Upper lobe of left lung (tissue), 6 donors: ENCODE measurements around the gene FOXE3. TPM values are rescaled to one million over a fixed set of nuclear protein-coding genes. Genes with fewer than 3 reads are reported as not detected.
A peak's percentile ranks its signal among the peaks of the same experiment; 100 is the strongest.

ENCODE experiments used
- ATAC-seq, 2 donors: fragments of 200-7000 bp; cut with Tn5 transposase; one replicate each; pipeline ENCODE4 v1.9.1; 2022; ENCODE audit warnings: mild to moderate bottlenecking in 2 of 2, moderate library complexity in 2 of 2; ENCODE audit not compliant: low FRiP score in 2 of 2
- DNase-seq, 2 donors: peaks; one replicate each; pipeline ENCODE4 v3.0.0-alpha.2; 2019 to 2020
- H3K27ac ChIP-seq, 4 donors: fragments of 200-600 bp; sonication (generic); one replicate each; pipeline ENCODE4 v1.5.1; 2016 to 2019
- H3K27me3 ChIP-seq, 4 donors: fragments of 200-600 bp; sonication (generic); one replicate each; pipeline ENCODE4 v1.5.1; 2017 to 2019
- H3K36me3 ChIP-seq, 4 donors: fragments of 200-600 bp; sonication (generic); one replicate each; pipeline ENCODE4 v1.5.1; 2016 to 2019
- H3K4me1 ChIP-seq, 4 donors: fragments of 200-600 bp; sonication (generic); one replicate each; pipeline ENCODE4 v1.5.1; 2018 to 2019
- H3K4me3 ChIP-seq, 4 donors: fragments of 200-600 bp; sonication (generic); one replicate each; pipeline ENCODE4 v1.5.1; 2017 to 2019; ENCODE audit warnings: mild to moderate bottlenecking in 2 of 4, moderate library complexity in 1 of 4
- H3K9me3 ChIP-seq, 4 donors: fragments of 200-600 bp; sonication (generic); one replicate each; pipeline ENCODE4 v1.5.1; 2018 to 2019
- EP300 ChIP-seq, 4 donors: sonication (generic); formaldehyde crosslinking; IDR thresholded peaks; one replicate each; pipeline ENCODE4 v1.5.1; 2017; ENCODE audit warnings: antibody characterized with exemption in 4 of 4, control low read depth in 2 of 4
- POLR2A ChIP-seq, 4 donors: fragments of 450-650 bp; IDR thresholded peaks; one replicate each; pipeline ENCODE4 v1.5.1; 2016 to 2017; ENCODE audit warnings: antibody characterized with exemption in 4 of 4, mild to moderate bottlenecking in 2 of 4
- POLR2AphosphoS5 ChIP-seq, 2 donors: sonication (generic); formaldehyde crosslinking; IDR thresholded peaks; one replicate each; pipeline ENCODE4 v1.5.1; 2017; ENCODE audit warnings: antibody characterized with exemption in 2 of 2
- WGBS, 2 donors: methylation state at CpG; one replicate each; pipeline ENCODE4 v1.1.5; 2017 to 2018; 5-methylcytosine and 5-hydroxymethylcytosine counted together
- total RNA-seq, 6 donors: library from RNA; depleted of rRNA in 4 of 6; stranded (reverse); fragments of >200 nt in 4 of 6; gene quantifications; one replicate each; pipeline versions ENCODE4 v1.1.0 to v1.2.1, GENCODE V29; 2016 to 2021
- TF ChIP-seq, protein P1 (sequence below), 6 experiments: fragments of 450-650 bp in 4 of 6; fragments of 200-600 bp in 2 of 6; sonication (generic) in 2 of 6; IDR thresholded peaks; one replicate each; pipeline ENCODE4 v1.5.1; 2016 to 2019; ENCODE audit warnings: antibody characterized with exemption in 6 of 6
- donor health status: DM: no; HTN: no; CAD: no; lungs with moderate emphysema.
- donor health status: DM: no; HTN: yes; CAD: no; lungs with severe emphysema.

Gene FOXE3
- total RNA-seq, 6 donors from 2014 or later, result not detected

- no peaks in the 10 kb centered on the region for H3K9me3 ChIP-seq
- no peak overlapping the region for H3K27ac ChIP-seq
- no peaks in the 10 kb centered on the region for H3K4me1 ChIP-seq
- DNase-seq (no peak), ATAC-seq (peak in 1 of 2 donors; percentile 27)
- TF ChIP-seq POLR2A (IDR thresholded peaks at IDR 0.05), result no peak
- no peak for TF ChIP-seq POLR2AphosphoS5 (IDR thresholded peaks at IDR 0.05)
- TF ChIP-seq EP300 (IDR thresholded peaks at IDR 0.05), result no peak
- TF ChIP-seq, protein P1, sequence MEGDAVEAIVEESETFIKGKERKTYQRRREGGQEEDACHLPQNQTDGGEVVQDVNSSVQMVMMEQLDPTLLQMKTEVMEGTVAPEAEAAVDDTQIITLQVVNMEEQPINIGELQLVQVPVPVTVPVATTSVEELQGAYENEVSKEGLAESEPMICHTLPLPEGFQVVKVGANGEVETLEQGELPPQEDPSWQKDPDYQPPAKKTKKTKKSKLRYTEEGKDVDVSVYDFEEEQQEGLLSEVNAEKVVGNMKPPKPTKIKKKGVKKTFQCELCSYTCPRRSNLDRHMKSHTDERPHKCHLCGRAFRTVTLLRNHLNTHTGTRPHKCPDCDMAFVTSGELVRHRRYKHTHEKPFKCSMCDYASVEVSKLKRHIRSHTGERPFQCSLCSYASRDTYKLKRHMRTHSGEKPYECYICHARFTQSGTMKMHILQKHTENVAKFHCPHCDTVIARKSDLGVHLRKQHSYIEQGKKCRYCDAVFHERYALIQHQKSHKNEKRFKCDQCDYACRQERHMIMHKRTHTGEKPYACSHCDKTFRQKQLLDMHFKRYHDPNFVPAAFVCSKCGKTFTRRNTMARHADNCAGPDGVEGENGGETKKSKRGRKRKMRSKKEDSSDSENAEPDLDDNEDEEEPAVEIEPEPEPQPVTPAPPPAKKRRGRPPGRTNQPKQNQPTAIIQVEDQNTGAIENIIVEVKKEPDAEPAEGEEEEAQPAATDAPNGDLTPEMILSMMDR (IDR thresholded peaks at IDR 0.05), result no peak
- H3K27me3 ChIP-seq, result no peaks in the 10 kb centered on the region
- no peak overlapping the region for H3K4me3 ChIP-seq
- H3K36me3 ChIP-seq, result no peaks in the 10 kb centered on the region
- WGBS, 2 donors, result 76 to 80% methylated on average over 12 of the region's 12 CpGs
Observed at GRCh38 chr1:47409311-47410067, 6.6 kb upstream of the FOXE3 start.

DNA sequence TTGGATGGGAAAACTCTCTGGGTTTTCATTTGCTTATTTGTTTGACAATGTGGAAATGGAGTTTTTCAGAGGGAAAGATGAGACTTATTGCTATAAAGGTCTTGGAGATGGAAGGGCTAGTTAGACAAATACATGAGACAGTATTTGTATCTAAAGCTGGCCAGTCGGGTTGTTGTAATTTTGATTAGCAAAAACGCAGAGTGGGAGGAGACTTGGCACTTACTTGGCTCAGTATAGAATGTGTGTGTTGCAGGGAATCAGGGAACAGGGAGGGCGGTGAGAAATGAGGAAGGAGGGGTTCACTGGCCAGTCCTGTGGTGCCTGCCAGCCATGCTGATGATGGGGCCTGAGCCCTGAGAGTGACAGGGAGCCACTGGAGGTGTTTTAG is 6.0 kb upstream of the FOXE3 start:
- no peak for ATAC-seq
- Histone ChIP-seq H3K27me3 (no peaks in the 10 kb centered on the region), H3K36me3 (no peaks in the 10 kb centered on the region), H3K27ac (no peak overlapping the region), H3K4me3 (no peak overlapping the region), H3K4me1 (no peaks in the 10 kb centered on the region), H3K9me3 (no peaks in the 10 kb centered on the region)
- TF ChIP-seq, protein P1 (IDR thresholded peaks at IDR 0.05), result no peak
- TF ChIP-seq EP300 (IDR thresholded peaks at IDR 0.05), result no peak
- no peak for DNase-seq
- 74 to 76% methylated on average over 3 of the region's 3 CpGs for WGBS, 2 donors

- peaks cover 0 to 1% (median 0%) of the 10 kb centered on the region in 4 donors for H3K4me1 ChIP-seq
- no peak for DNase-seq
- no peak for TF ChIP-seq EP300 (IDR thresholded peaks at IDR 0.05)
- no peak for TF ChIP-seq POLR2A (IDR thresholded peaks at IDR 0.05)
- TF ChIP-seq, protein P1 (IDR thresholded peaks at IDR 0.05), result no peak
- TF ChIP-seq POLR2AphosphoS5 (IDR thresholded peaks at IDR 0.05), result no peak
- no peaks in the 10 kb centered on the region for H3K9me3 ChIP-seq
- H3K27ac ChIP-seq, result no peak overlapping the region
- H3K27me3 ChIP-seq, result peaks cover 0 to 7% (median 2%) of the 10 kb centered on the region in 4 donors
- 49 to 53% methylated on average over 2 of the region's 2 CpGs for WGBS, 2 donors
- no peak overlapping the region for H3K4me3 ChIP-seq
- no peak for ATAC-seq
- no peaks in the 10 kb centered on the region for H3K36me3 ChIP-seq
Observed at GRCh38 chr1:47411436-47411835, 4.6 kb upstream of the FOXE3 start.

- Histone ChIP-seq H3K9me3 (no peaks in the 10 kb centered on the region), H3K27me3 (peaks cover 0 to 17% (median 10%) of the 10 kb centered on the region in 4 donors), H3K4me3 (no peak overlapping the region), H3K27ac (no peak overlapping the region), H3K36me3 (no peaks in the 10 kb centered on the region), H3K4me1 (peaks cover 0 to 9% (median 0%) of the 10 kb centered on the region in 4 donors)
- TF ChIP-seq POLR2A (IDR thresholded peaks at IDR 0.05), result no peak
- no peak for ATAC-seq
- 82% methylated on average over 8 of the region's 14 CpGs; no CpG with 5 or more reads in 1 of the 2 donors for WGBS, 2 donors
- DNase-seq, result peak in 1 of 2 donors; percentile 58
Observed at GRCh38 chr1:47412437-47412836, 3.6 kb upstream of the FOXE3 start.

DNA sequence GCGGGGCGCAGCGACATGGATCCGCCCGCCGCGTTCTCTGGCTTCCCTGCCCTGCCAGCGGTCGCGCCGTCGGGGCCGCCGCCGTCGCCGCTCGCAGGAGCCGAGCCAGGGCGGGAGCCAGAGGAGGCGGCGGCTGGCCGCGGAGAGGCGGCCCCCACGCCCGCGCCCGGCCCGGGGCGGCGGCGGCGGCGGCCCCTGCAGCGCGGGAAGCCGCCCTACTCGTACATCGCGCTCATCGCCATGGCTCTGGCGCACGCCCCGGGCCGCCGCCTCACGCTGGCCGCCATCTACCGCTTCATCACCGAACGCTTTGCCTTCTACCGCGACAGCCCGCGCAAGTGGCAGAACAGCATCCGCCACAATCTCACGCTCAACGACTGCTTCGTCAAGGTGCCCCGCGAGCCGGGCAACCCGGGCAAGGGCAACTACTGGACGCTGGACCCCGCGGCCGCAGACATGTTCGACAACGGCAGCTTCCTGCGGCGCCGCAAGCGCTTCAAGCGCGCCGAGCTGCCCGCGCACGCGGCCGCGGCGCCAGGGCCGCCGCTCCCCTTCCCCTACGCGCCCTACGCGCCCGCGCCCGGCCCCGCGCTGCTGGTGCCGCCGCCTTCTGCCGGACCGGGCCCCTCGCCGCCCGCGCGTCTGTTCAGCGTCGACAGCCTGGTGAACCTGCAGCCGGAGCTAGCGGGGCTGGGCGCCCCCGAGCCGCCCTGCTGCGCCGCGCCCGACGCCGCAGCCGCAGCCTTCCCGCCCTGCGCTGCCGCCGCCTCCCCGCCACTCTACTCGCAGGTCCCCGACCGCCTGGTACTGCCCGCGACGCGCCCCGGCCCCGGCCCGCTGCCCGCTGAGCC is 459 bp downstream of the FOXE3 start:
- Histone ChIP-seq H3K9me3 (no peaks in the 10 kb centered on the region), H3K4me3 (peak overlapping the region in 3 of 4 donors; percentile 14 to 33 (median 30)), H3K36me3 (no peaks in the 10 kb centered on the region), H3K27me3 (peaks cover 0 to 19% (median 11%) of the 10 kb centered on the region in 4 donors), H3K4me1 (peaks cover 0 to 9% (median 0%) of the 10 kb centered on the region in 4 donors), H3K27ac (no peak overlapping the region)
- TF ChIP-seq EP300 (IDR thresholded peaks at IDR 0.05), result no peak
- TF ChIP-seq POLR2A (IDR thresholded peaks at IDR 0.05), result no peak
- TF ChIP-seq, protein P1 (IDR thresholded peaks at IDR 0.05), result no peak
- 1 to 20% methylated on average over 3 to 51 of the region's 134 CpGs for WGBS, 2 donors
- DNase-seq (peak in 1 of 2 donors; percentile 86), ATAC-seq (peak in 1 of 2 donors; percentile 14)
